GM18867 (cell line): Measurements from ENCODE around the gene HMCES.
"Not testable (repeated sequence)": the region's sequence is repeated elsewhere in the genome, so short reads cannot be mapped to it uniquely, and the experiment has no call there.

ENCODE experiments used
- ATAC-seq: cut with Tn5 transposase; IDR thresholded peaks from one replicate; pipeline ENCODE4 v1.9.1; 2021; ENCODE audit warnings: mild to moderate bottlenecking, moderate library complexity; ENCODE audit not compliant: unreplicated experiment

Gene HMCES

DNA sequence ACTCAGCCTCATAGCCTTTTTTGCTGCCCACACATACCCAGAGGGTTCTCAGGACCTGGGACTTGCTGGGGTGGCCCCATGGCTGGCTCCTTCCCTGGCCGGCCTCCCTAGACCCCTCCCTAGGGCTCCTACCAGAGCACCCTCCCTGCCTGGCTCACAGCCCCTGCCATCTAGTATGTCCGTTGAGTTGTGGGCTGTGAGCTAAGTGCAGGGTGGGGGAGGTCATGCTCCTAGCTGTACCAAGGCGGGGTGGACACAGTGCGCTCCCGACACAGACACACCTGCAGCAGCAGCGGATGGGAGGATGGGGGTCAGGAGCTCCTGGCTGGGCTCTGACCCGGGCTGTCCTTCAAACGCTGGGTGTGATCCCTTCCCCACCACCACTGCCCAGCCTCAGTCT is 41.6 kb downstream of the HMCES start:
- no peak for ATAC-seq

- ATAC-seq, result no peak
These were observed 42.3 kb downstream of the HMCES start for GRCh38 chr3:129320825-129321487.

GRCh38 chr3:129321887-129322286 is 43.2 kb downstream of the HMCES start:
- no peak for ATAC-seq

- peak; percentile 52 for ATAC-seq
These were observed 45.1 kb downstream of the HMCES start for GRCh38 chr3:129323651-129324294.

GRCh38 chr3:129324855-129325254 is 46.2 kb downstream of the HMCES start:
- no peak for ATAC-seq

DNA sequence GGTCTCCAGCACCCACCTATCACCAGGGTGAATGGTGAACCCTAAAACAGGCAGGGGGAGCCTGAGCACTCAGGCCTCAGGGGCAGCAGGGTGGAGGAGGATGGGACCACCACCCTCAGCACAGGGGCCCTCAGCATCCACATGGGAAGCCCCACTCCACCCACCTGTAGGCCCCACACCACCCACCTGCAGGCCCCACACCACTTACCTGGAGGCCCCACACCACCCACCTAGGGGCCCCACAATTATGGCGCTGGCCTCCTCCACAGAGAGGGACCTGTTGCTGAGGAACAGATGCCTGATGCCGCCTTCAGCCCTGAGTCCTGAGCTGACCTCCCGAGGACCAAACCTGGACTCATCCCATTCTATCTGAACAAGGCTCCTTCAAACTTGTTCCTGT is 46.7 kb downstream of the HMCES start:
- ATAC-seq, result no peak

DNA sequence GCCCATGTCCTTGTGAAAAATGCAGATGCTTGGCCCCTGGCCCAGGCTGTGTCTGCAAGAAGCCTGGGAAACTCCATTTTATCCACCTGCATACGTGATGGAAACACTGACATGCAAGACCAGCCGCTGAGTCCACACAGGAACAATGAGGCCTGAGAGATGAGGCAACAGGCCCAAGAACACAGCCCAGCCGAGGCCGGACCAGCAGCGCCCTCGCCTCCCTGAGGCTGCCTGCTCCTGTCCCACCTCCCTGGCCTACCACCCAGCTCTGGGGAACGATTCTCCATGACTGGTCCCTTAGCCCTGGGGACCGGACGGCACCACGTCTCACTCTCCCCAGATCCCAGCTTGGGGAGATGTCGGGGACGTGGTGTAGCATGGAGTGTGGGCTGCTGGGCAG is 47.5 kb downstream of the HMCES start:
- ATAC-seq, result no peak

GRCh38 chr3:129326595-129326994 is 47.9 kb downstream of the HMCES start:
- ATAC-seq, result no peak

DNA sequence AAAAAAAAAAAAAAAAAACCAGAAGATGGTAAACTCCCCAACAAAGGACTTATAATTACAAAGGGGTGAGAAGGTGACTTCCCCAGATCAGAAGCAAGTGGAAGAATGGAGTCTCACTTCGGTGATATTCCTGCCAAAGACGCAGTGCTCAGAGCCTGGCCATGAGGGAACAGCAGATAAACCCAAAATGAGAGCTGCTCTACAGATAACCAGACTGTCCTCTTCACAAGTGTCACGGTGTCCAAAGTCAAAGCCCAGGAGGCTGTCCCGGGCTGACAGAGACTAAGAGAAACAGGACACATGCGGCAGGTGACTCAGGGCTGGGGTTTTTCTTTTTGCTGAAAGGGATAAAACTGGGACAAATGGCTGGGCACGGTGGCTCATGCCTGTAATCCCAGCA is 48.8 kb downstream of the HMCES start:
- ATAC-seq, result no peak

DNA sequence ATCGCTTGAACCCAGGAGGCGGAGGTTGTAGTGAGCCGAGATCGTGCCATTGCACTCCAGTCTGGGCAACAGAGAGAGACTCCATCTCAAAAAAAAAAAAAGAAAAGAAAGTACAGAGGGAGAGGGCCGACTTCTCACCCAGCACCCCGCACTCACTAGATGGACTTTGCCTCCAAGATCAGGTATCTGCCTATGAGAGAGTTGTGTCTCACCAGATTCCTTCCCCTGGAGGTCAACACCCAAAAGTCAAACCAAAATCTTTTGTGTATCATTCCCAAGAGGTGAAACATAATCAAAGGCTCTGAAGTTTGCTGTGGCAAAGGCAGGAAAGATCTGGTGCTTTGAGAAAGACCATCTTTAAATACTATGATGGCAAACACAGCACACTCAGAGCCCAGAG is 51.2 kb downstream of the HMCES start:
- no peak for ATAC-seq

GRCh38 chr3:129330409-129330808 is 51.7 kb downstream of the HMCES start:
- ATAC-seq, result no peak

- ATAC-seq, result no peak
These were observed 55.2 kb downstream of the HMCES start for GRCh38 chr3:129333891-129334290.

GRCh38 chr3:129336093-129336706 is 57.5 kb downstream of the HMCES start:
- no peak for ATAC-seq

DNA sequence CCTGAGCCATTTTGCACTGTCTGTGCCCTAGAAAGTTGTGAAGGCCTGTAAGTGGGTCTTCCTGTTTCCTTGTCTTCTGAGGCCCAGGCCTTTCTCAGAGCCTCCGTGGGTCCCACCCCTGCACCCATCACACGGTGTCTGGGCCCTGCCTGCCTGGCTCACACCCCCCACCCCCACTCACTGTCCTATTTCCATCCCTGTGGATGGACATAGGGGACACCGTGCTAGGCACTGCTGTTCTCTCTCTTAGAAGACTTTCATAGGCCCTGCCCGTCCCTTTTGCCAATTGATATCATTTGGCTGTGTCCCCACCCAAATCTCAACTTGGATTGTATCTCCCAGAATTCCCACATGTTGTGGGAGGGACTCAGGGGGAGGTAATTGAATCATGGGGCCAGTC is 59.0 kb downstream of the HMCES start:
- not testable (repeated sequence) for ATAC-seq

GRCh38 chr3:129339186-129339585 is 60.5 kb downstream of the HMCES start:
- ATAC-seq, result not testable (repeated sequence)

DNA sequence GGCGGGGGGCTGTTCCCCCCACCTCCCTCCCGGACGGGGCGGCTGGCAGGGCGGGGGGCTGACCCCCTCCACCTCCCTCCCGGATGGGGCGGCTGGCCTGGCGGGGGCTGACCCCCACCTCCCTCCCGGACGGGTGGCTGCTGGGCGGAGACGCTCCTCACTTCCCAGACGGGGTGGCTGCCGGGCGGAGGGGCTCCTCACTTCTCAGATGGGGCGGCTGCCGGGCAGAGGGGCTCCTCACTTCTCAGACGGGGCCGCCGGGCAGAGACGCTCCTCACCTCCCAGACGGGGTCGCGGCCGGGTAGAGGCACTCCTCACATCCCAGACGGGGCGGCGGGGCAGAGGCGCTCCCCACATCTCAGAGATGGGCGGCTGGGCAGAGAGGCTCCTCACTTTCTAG is 61.2 kb downstream of the HMCES start:
- not testable (repeated sequence) for ATAC-seq

DNA sequence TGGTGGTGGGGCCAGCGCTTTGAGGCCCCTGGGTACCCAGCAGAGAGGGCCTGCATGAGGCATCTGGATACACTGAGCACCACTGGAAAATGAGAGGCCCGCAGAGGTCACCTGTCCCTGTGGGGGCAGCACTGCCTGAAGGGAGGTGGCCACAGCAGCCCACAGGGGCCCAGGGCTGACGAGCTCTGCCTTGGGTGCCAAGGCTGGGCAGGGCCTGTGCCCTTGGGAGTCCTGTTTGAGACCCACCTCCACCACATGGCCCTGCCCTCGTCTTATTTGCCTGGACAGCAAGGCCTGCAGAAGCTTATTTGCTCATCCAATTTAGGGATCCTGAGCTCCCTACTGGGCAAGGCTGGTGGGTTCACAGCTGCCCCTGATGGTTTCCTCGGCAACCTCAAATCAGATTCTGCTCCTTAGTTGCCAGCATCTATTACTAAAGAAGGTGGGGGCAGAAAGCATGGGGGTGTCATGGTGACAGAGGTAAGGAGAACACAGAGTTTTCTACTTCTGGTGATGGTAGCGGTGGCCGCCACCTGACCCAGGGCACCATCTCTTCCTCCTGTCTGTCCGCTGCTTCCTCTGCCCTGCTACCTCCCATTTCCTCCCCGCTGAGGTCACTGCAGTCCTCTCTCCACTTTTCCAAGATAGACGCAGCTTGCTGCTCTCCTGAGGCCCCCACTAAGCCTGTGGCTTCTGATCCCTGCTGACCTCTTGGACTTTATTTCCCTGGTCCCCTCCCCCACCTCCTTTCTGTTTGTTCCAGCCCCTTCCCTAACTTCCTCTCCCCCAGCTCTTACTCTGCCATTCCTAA is 62.9 kb downstream of the HMCES start:
- ATAC-seq, result no peak

DNA sequence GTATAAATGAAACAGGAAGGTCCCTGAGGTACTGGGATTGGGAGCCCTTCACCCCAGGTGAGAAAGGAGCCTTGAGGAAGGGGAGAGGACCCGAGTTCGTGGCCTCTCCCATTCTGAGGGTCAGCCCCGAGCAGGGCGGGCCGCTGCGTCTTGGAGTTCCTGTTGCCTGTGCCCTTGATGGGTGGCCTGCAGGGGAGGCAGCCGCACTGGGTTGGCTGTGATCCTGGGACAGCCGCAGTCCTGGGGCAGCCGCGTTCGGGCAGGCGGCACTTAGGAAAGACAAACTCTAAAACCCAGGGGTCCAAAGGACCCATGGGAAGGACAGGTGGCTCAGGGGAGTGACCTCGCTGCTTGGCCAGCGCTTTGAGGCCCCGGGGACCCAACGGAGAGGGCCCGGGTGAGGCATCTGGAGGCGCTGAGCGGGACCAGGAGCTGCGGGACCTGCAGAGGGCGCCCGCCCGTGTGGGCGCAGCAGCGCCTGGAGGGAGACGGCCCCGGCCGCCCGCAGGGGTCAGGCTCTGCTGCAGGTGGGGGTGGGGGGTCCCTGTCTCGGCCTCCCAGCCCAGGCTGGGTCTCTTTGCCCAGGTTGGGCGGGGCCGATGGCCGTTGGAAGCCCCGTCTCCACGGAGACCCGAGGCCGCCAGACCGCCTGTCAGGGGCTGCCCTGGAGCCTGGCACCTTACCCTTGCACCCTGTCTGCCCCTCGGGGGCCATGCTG is 65.1 kb downstream of the HMCES start:
- no peak for ATAC-seq

- ATAC-seq, result no peak
These were observed 66.0 kb downstream of the HMCES start for GRCh38 chr3:129344540-129345220.

- no peak for ATAC-seq
These were observed 66.6 kb downstream of the HMCES start for GRCh38 chr3:129345281-129345680.
